Placental pericyte (primary cell): ENCODE measurements around the gene RYR2. TPM values are rescaled to one million over a fixed set of nuclear protein-coding genes. Genes with fewer than 3 reads are reported as not detected.

Experiments
- small RNA-seq: library from RNA; depleted of rRNA; stranded (forward); fragments of <200 nt; gene quantifications from one replicate; pipeline ENCODE3, GENCODE V24; 2012; ENCODE audit warnings: low replicate concordance
- total RNA-seq: library from RNA; depleted of rRNA; stranded (reverse); fragments of >200 nt; gene quantifications from 2 replicates; pipeline ENCODE4 v1.2.3, GENCODE V29; 2012

Gene RYR2
- not detected in 2 replicates for total RNA-seq

GRCh38 chr1:237041795-237042525 is at the start of gene RYR2:
Gene RYR2, plus strand, starts transcription at chr1:237042184. Its CDS starts 338 bp downstream, at chr1:237042522.

GRCh38 chr1:237004116-237004515 is 37.9 kb upstream of the RYR2 start, which contains the start of gene MT1HL1:
Gene MT1HL1, minus strand, starts transcription at chr1:237004441. Its CDS starts 69 bp downstream, at chr1:237004372.

Small RNA genes lying within 50 kb of the gene (small RNA-seq; reads per million reads assigned to genes)
- gene MIR4428 (not detected), gene RF00402 (not detected)

Other genes with a start within 250 kb of the RYR2 start
- 15.8 and 31.4 TPM in 2 replicates for gene MTR, start 246.9 kb upstream of the RYR2 start, total RNA-seq
- not detected in 2 replicates for gene MT1HL1, start 37.7 kb upstream of the RYR2 start, total RNA-seq